Measurements from ENCODE around the gene PREX1.

GRCh38 chr20:48708630-48709029 lies 119.2 kb downstream of the PREX1 start:
- TF ChIP-seq CTCF (IDR thresholded peaks at IDR 0.05; ENCODE audit: low read depth, low read length), result no peak
- TF ChIP-seq POLR2A (IDR thresholded peaks at IDR 0.05; ENCODE audit: extremely low read depth, insufficient read length), result no peak
- no peak for TF ChIP-seq MAX (IDR thresholded peaks at IDR 0.05; ENCODE audit: low read depth, low read length)
- TF ChIP-seq MYC (IDR thresholded peaks at IDR 0.05; ENCODE audit: low read depth, low read length), result no peak
